GM20431 (cell line): Measurements from ENCODE around the gene MYH9.

ENCODE experiments used
- in situ Hi-C: fragments of 300-500 bp; cut with MseI, MboI; formaldehyde crosslinking; loops from one replicate; pipeline ENCODE4 v1.15.0; 2020; ENCODE audit warnings: low sequenced_read_pairs; ENCODE audit not compliant: unreplicated experiment

The MYH9 gene

DNA sequence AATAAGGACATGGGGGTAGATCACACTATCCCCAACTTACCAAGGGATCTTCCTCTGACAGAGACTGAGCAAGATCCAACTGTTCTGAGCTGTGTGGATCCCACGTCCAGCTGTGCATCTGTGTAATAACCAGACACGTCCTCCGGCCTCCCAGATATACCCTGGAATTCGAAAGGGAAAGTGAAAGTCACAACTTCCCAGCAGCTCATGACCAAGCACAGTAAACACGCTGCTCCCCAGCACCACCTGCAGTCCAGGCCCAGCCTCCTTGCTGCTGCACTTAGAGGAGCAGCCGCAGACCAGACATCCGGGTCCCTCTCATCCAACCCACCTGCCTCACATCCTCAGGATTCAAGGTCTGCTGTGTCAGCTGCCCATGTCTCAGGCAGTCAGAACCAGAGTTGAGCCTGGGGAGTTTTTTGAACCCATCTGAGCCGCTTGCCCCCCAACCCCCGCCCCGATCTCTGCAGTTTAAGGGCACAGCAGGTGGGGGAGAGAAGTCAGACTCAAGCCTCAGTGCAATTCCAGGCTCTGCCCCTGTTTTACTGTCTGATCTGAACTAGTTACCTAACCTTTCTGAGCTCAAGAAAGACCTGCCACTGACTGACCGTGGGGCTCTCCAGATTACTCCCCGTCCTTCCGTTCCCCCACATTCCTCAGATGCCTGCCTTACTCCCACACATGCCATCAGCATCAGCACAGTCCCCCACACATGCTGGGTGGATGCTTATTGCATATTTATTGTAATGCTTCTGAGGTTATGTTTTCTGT is 148.2 kb downstream of the MYH9 start, which contains the start of gene APOL2:
APOL2 (minus strand) TSS at position 127 of the 771 bp plus-strand sequence. CDS start 6,365 bp downstream, outside the sequence.
- in situ Hi-C loops, result no loop called here

DNA sequence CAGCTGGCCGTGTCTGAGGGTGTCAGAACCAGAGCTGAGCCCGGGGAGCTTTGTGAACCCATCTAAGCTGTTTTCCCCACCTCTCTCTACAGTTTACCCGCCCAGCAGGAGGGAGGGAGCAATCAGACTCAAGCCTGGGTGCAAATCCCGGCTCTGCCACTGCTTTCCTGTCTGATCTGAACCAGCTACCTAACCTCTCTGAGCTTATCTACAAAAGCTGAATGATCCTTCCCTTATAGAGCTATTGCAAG is 148.7 kb downstream of the MYH9 start:
- in situ Hi-C loops, result no loop called here

GRCh38 chr22:36238373-36239149 is 149.2 kb downstream of the MYH9 start:
- in situ Hi-C loops, result no loop called here

DNA sequence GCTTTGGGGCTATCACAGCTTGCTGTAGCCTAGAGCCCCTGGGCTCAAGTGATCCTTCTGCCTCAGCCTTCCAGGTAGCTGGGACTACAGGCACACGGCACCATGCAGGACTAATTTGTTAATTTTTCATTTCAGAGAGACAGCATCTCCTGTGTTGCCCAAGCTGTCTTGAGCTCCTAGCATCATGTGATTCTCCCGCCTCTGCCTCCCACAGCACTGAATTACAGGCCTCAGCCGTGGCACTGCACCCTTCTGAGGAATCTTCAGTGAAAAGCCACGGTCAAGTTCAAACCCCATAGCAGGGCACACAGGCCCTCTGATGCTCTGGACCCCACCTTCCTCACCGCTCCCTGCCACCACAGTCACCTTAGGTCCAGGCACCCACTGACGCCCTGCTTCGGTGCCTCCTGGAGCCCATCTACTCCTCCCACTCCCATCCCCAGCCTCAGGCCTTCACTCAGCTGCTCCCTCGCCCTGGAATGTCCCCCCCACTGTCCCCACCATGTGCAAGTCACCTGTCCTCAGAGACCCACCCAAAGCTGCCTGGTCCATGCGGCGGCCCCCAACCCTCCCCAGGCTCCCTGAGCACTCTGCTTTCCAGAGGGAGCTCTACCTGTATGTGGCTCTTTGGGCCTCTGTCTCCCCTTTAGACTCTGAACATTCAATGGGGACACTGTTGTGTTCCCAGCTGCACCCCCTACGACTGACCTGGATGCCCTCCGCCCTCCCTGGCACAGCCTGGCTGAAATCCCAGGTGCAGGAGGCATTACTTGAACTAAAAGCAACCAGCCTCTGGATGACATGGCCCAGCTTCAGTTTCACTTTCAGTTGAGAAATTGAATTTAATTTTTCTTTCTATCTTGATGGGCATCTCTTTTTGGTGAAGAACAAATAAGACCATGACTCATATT is 150.1 kb downstream of the MYH9 start:
- in situ Hi-C loops, result no loop called here

DNA sequence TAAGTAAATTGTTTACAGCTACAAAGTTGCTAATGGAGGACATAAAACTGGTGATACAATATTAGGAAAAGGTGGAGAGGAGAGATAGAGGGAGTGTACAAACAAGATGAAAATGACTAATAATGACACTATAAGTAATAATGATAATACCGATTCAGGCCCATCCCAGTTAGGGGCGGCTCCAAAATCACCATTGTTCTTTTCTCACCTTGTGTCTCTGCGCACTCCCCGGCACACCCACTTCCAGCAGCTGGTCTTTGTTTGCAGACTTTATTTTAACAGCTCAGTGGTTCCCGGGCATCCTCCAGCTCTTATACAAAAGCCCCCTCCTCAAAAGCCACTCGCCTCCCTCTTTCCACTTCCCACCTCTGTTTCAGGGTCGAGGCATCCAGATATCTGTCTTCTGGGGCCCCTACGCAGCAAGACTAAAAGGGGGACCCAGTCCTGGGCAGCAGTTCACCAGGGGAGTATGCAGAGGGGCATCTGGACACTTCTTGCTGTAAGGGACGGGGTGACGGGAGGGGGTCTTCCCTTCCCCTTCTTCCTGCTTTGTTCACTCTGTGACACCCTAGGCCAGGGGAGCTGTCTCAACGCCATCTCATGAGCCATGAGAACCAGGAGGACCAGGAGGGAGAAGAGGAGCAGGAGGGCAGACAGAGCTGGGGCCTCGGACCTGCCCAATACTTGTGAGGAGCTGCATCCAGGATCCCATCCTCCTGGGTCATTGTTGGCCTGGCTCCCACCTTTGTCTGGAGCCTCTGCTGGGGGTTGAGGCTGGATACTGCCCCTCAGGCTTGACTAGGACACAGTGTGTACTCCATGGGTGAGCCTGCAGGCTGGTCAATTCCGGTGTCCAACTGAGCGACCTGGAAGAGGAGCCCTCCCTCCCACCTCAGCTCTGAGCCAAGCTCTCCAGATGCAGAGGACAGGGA is 151.1 kb downstream of the MYH9 start:
- in situ Hi-C loops, result no loop called here

DNA sequence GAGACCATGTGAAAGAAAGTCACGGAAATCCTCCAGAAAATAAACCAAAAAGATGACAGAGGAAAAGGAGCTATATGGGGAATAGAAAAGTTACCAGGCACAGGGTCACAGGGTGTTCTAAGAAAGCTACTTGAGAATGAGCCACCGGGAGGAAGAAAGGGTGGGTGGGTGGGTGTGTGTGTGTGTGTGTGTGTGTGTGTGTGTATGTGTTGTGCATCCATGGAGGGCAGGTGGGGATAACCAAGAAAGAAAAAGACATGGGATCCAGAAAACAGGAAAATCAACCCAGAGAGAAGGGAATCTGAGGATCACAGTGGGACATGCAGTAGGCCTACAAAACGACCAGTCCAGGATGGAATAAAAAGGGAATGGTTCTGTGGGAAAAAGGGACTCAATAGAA is 152.2 kb downstream of the MYH9 start:
- in situ Hi-C loops, result no loop called here

GRCh38 chr22:36234919-36235318 is 152.8 kb downstream of the MYH9 start:
- in situ Hi-C loops, result no loop called here

DNA sequence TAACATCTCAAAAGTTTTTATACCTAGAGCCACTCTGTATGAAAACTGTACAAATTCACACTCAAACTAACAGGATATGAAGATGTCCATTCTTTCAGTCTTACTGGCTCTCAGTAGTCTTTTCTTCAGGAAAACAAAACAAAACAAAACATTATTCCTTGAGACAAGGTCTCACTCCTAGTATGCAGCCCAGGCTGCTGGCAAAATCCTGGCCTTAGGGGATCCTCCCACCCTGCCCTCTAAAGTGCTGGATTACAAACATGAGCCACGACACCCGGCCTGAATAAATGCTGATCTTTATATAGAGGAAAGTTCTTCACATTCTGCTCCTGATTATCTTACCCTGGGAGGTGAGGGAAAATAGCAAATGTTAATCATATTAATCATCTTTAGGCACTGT is 153.6 kb downstream of the MYH9 start:
- in situ Hi-C loops, result no loop called here

DNA sequence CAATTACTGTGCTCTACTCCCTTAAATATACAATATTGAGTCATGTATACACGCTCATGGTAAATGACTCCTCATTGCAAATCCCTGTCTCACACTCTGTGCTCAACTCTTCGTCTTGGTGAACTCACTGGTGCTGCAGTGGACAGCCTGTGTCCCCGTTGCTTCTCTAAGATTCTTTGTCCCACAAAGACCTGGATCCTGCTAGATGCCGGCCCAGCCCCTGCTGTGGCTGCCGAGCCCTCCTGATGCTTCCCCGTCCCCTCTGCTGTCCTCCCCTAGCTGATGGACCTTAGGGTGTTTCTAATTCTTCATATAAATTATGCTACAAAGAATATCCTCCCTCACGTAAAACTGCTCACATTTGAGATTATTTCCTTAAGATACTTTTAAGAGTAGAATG is 154.0 kb downstream of the MYH9 start:
- in situ Hi-C loops, result no loop called here

GRCh38 chr22:36232715-36233401 is 154.9 kb downstream of the MYH9 start:
- in situ Hi-C loops, result no loop called here
